HS-5 (cell line): ENCODE results near the gene E4F1.

Experiments used
- DNase-seq: peaks from one replicate; pipeline ENCODE4 v3.0.0-alpha.2; 2012; ENCODE audit warnings: low read depth

E4F1 gene

GRCh38 chr16:2206780-2207433 is 16.5 kb upstream of the E4F1 start:
- DNase-seq: no peak

- no peak for DNase-seq
Observed at GRCh38 chr16:2207872-2208271, 15.5 kb upstream of the E4F1 start.

- DNase-seq: no peak
Observed at GRCh38 chr16:2208308-2208707, 15.1 kb upstream of the E4F1 start.

GRCh38 chr16:2208772-2209171 is 14.6 kb upstream of the E4F1 start:
- no peak for DNase-seq

- DNase-seq: no peak
Observed at GRCh38 chr16:2209258-2210008, 14.0 kb upstream of the E4F1 start.

GRCh38 chr16:2210009-2210332 is 13.4 kb upstream of the E4F1 start:
- no peak for DNase-seq

- DNase-seq: no peak
Observed at GRCh38 chr16:2210386-2211365, 12.7 kb upstream of the E4F1 start, which contains the start of gene BRICD5. Gene BRICD5, minus strand, starts transcription at chr16:2210863. Its CDS starts 30 bp downstream, at chr16:2210833.

- DNase-seq: no peak
Observed at GRCh38 chr16:2211923-2212347, 11.5 kb upstream of the E4F1 start.

- no peak for DNase-seq
Observed at GRCh38 chr16:2212362-2213324, 10.7 kb upstream of the E4F1 start.

GRCh38 chr16:2213817-2214718 is 9.3 kb upstream of the E4F1 start:
- no peak for DNase-seq

- no peak for DNase-seq
Observed at GRCh38 chr16:2214719-2214968, 8.7 kb upstream of the E4F1 start, which contains the start of gene PGP. Gene PGP, minus strand, starts transcription at chr16:2214840. Its CDS starts 63 bp downstream, at chr16:2214777.

- DNase-seq: no peak
Observed at GRCh38 chr16:2216330-2216729, 7.1 kb upstream of the E4F1 start.

GRCh38 chr16:2223942-2224486 is 623 bp downstream of the E4F1 start:
- no peak for DNase-seq

- no peak for DNase-seq
Observed at GRCh38 chr16:2226245-2226793, 2.9 kb downstream of the E4F1 start.

GRCh38 chr16:2226918-2227317 is 3.5 kb downstream of the E4F1 start:
- DNase-seq: no peak

- no peak for DNase-seq
Observed at GRCh38 chr16:2228161-2228824, 4.9 kb downstream of the E4F1 start.

GRCh38 chr16:2229091-2229490 is 5.7 kb downstream of the E4F1 start:
- no peak for DNase-seq

- no peak for DNase-seq
Observed at GRCh38 chr16:2229632-2230250, 6.3 kb downstream of the E4F1 start.

GRCh38 chr16:2230376-2230775 is 7.0 kb downstream of the E4F1 start:
- DNase-seq: no peak
